ENCODE measurements around the gene NLE1.

DNA sequence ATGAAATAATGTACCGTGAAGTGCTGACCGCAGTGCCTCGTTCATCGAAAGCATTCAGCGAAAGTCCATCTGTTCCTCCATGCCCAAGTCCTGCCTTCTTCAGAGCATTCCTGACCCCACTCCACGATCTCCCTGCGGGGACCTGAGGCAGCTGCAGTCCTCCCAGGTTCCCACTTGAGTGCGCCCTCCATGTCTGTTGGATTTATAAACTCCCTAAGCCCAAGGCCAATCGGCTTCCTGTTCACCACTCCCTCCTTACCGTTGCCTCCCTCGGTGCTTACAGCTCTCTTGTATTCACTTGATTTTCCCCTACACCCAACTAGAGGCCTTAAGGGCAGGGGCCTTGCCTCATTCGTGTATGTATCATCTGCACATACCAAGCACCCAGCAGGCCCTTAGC, 25.3 kb downstream of the NLE1 start:
- TF ChIP-seq POLR2A (IDR thresholded peaks at IDR 0.05) (no peak), CTCF (IDR thresholded peaks at IDR 0.05) (no peak)

Measured in breast epithelium (tissue), 3 donors.